H1 (cell line): ENCODE data around the gene RABGGTA. TPM values are rescaled to one million over a fixed set of nuclear protein-coding genes. Genes with fewer than 3 reads are reported as not detected.
A peak's percentile ranks its signal among the peaks of the same experiment; 100 is the strongest.

Experiments used
- CTCF ChIA-PET: fragments of 300-600 bp; sonication (Branson Sonifier 250); formaldehyde crosslinking; loops from one replicate; lab custom pipeline; 2021; ENCODE audit not compliant: partially characterized antibody; lab: Charles Lee
- POLR2A ChIA-PET: fragments of 300-600 bp; sonication (Branson Sonifier 250); formaldehyde crosslinking; loops from one replicate; lab custom pipeline; 2021; ENCODE audit warnings: inconsistent platforms; ENCODE audit not compliant: partially characterized antibody; lab: Charles Lee
- DNase-seq, 2 experiments: peaks; one replicate each; pipeline versions ENCODE4 v3.0.0 to v3.0.0-alpha.2; 2010 to 2022; ENCODE audit warnings: low spot score in 2 of 2, low read depth in 1 of 2, mixed read lengths in 1 of 2
- FAIRE-seq: peaks from 2 replicates; lab custom pipeline; 2011; peaks lifted over from hg19 to GRCh38; lab: Jason Lieb, UNC
- H2AFZ ChIP-seq: 2 replicates; pipeline ENCODE4 v1.8.1; 2012; ENCODE audit warnings: low read length, inconsistent platforms
- H2AK5ac ChIP-seq: 2 replicates; pipeline ENCODE4 v1.6.1; 2013; ENCODE audit warnings: low read depth, low read length
- H2BK120ac ChIP-seq: replicated peaks from 2 replicates; pipeline ENCODE3; 2013; ENCODE audit warnings: low read depth, low read length, inconsistent platforms
- H2BK12ac ChIP-seq: 2 replicates; pipeline ENCODE4 v1.6.1; 2013; ENCODE audit warnings: low read depth, low read length
- H2BK15ac ChIP-seq: 2 replicates; pipeline ENCODE4 v1.6.1; 2013; ENCODE audit warnings: low read length
- H2BK20ac ChIP-seq: 2 replicates; pipeline ENCODE4 v1.6.1; 2013; ENCODE audit warnings: low read length
- H2BK5ac ChIP-seq: 2 replicates; pipeline ENCODE4 v1.6.1; 2013; ENCODE audit warnings: low read depth, low read length
- H3K14ac ChIP-seq: 2 replicates; pipeline ENCODE4 v1.6.1; 2013; ENCODE audit warnings: inconsistent platforms; ENCODE audit not compliant: insufficient read length
- H3K18ac ChIP-seq: 2 replicates; pipeline ENCODE4 v1.6.1; 2013; ENCODE audit warnings: low read length; ENCODE audit errors: extremely low read depth
- H3K23ac ChIP-seq: 2 replicates; pipeline ENCODE4 v1.6.1; 2013; ENCODE audit warnings: inconsistent platforms; ENCODE audit not compliant: insufficient read length
- H3K23me2 ChIP-seq: 2 replicates; pipeline ENCODE4 v1.6.1; 2013; ENCODE audit warnings: low read depth, low read length
- H3K27ac ChIP-seq: 2 replicates; pipeline ENCODE4 v1.6.1; 2011; ENCODE audit warnings: low read depth, low read length, inconsistent platforms
- H3K27me3 ChIP-seq, 4 experiments: replicated peaks in 1 of 4; 1 replicate in 1 of 4; 2 replicates in 3 of 4; pipeline versions ENCODE4 v1.6.1 to v1.8.1; 2011 to 2013; ENCODE audit warnings: low read length in 3 of 4, mild to moderate bottlenecking in 3 of 4, inconsistent platforms in 2 of 4, mixed read lengths in 2 of 4, moderate library complexity in 1 of 4; ENCODE audit not compliant: control insufficient read depth in 3 of 4, insufficient read depth in 3 of 4; ENCODE audit errors: extremely low read depth in 1 of 4
- H3K36me3 ChIP-seq, 4 experiments: 2 replicates each; pipeline versions ENCODE4 v1.6.1 to v1.8.1; 2011 to 2013; ENCODE audit warnings: mild to moderate bottlenecking in 4 of 4, low read length in 3 of 4, moderate library complexity in 2 of 4, control low read depth in 1 of 4, inconsistent platforms in 1 of 4; ENCODE audit not compliant: insufficient read depth in 4 of 4, control insufficient read depth in 2 of 4
- H3K4ac ChIP-seq: replicated peaks from 2 replicates; pipeline ENCODE3; 2013; ENCODE audit warnings: low read length, low read depth, mixed read lengths, inconsistent platforms; ENCODE audit not compliant: insufficient read length
- H3K4me1 ChIP-seq, 4 experiments: replicated peaks in 1 of 4; 1 replicate in 1 of 4; 2 replicates in 3 of 4; pipeline versions ENCODE4 v1.6.1 to v1.8.1; 2011 to 2013; ENCODE audit warnings: low read length in 3 of 4, inconsistent platforms in 2 of 4, mixed read lengths in 1 of 4; ENCODE audit not compliant: insufficient read depth in 4 of 4, control insufficient read depth in 3 of 4
- H3K4me2 ChIP-seq, 2 experiments: 2 replicates each; pipeline versions ENCODE4 v1.6.1 to v1.8.1; 2011 to 2013; ENCODE audit warnings: low read depth in 2 of 2, low read length in 2 of 2, control low read depth in 1 of 2, inconsistent platforms in 1 of 2, mild to moderate bottlenecking in 1 of 2; ENCODE audit not compliant: insufficient read depth in 1 of 2
- H3K4me3 ChIP-seq, 4 experiments: fragments of 200-600, 300-600 bp in 1 of 4; sonication (generic), shearing (Covaris generic), sonication (Bioruptor Twin) in 1 of 4; 2 replicates each; pipeline versions ENCODE4 v1.5.1 to v1.8.1; 2011 to 2016; ENCODE audit warnings: low read length in 4 of 4, low read depth in 3 of 4, control low read depth in 2 of 4, inconsistent platforms in 2 of 4, mild to moderate bottlenecking in 2 of 4, mixed read lengths in 1 of 4, moderate library complexity in 1 of 4; ENCODE audit not compliant: insufficient read depth in 2 of 4; ENCODE audit errors: extremely low read depth in 1 of 4
- H3K56ac ChIP-seq: replicated peaks from 2 replicates; pipeline ENCODE3; 2013; ENCODE audit warnings: low read depth, mild to moderate bottlenecking, mixed read lengths, low read length, inconsistent platforms; ENCODE audit not compliant: insufficient read length
- H3K79me1 ChIP-seq: 2 replicates; pipeline ENCODE4 v1.6.1; 2013; ENCODE audit warnings: low read depth, low read length, control low read depth
- H3K79me2 ChIP-seq, 2 experiments: 2 replicates each; pipeline versions ENCODE4 v1.6.1 to v1.8.1; 2012 to 2013; ENCODE audit warnings: low read length in 2 of 2, mild to moderate bottlenecking in 2 of 2, inconsistent platforms in 1 of 2; ENCODE audit not compliant: insufficient read depth in 2 of 2, control insufficient read depth in 1 of 2
- H3K9ac ChIP-seq, 4 experiments: replicated peaks in 1 of 4; 1 replicate in 1 of 4; 2 replicates in 3 of 4; pipeline versions ENCODE4 v1.6.1 to v1.8.1; 2011 to 2013; ENCODE audit warnings: low read depth in 3 of 4, low read length in 3 of 4, control low read depth in 2 of 4, mild to moderate bottlenecking in 2 of 4, moderate library complexity in 2 of 4, inconsistent platforms in 1 of 4; ENCODE audit errors: extremely low read depth in 1 of 4
- H3K9me3 ChIP-seq, 2 experiments: 2 replicates each; pipeline versions ENCODE4 v1.6.1 to v1.8.1; 2012 to 2013; ENCODE audit warnings: mild to moderate bottlenecking in 2 of 2, moderate library complexity in 2 of 2, control low read depth in 1 of 2, inconsistent platforms in 1 of 2, low read depth in 1 of 2, low read length in 1 of 2, mixed read lengths in 1 of 2; ENCODE audit not compliant: insufficient read depth in 2 of 2
- H4K20me1 ChIP-seq, 2 experiments: replicated peaks in 1 of 2; 2 replicates each; pipeline versions ENCODE3 to v1.8.1; 2011 to 2013; ENCODE audit warnings: inconsistent platforms in 2 of 2, low read length in 2 of 2, mild to moderate bottlenecking in 1 of 2; ENCODE audit not compliant: insufficient read depth in 2 of 2, control insufficient read depth in 1 of 2
- H4K5ac ChIP-seq: 2 replicates; pipeline ENCODE4 v1.6.1; 2013; ENCODE audit warnings: low read length, low read depth, mixed read lengths, inconsistent platforms; ENCODE audit not compliant: insufficient read length
- H4K8ac ChIP-seq: 2 replicates; pipeline ENCODE4 v1.8.0; 2013; ENCODE audit warnings: mild to moderate bottlenecking, moderate library complexity, low read length, inconsistent platforms; ENCODE audit not compliant: insufficient read depth; ENCODE audit errors: extremely low read depth
- H4K91ac ChIP-seq: replicated peaks from 2 replicates; pipeline ENCODE3; 2013; ENCODE audit warnings: low read length, mixed read lengths, inconsistent platforms; ENCODE audit not compliant: insufficient read length
- MAFK ChIP-seq: IDR thresholded peaks from 2 replicates; pipeline ENCODE4 v1.6.1; 2012; ENCODE audit warnings: low read depth, mild to moderate bottlenecking, improper control_type of control experiment, low read length
- ZNF274 ChIP-seq: IDR thresholded peaks from 2 replicates; pipeline ENCODE4 v1.7.0; 2012; ENCODE audit warnings: low read length, borderline replicate concordance; ENCODE audit errors: extremely low read depth
- WGBS, 2 experiments: shearing (Covaris generic) in 1 of 2; methylation state at CpG; one replicate each; pipeline versions ENCODE4 v1.1.6 to v1.1.7; 2013 to 2015; ENCODE audit warnings: low lambda C conversion rate in 2 of 2, mixed read lengths in 2 of 2, inconsistent platforms in 1 of 2, low coverage in 1 of 2, missing lambda C conversion rate in 1 of 2; ENCODE audit not compliant: insufficient replicate concordance in 2 of 2, insufficient coverage in 1 of 2, insufficient read length in 1 of 2; ENCODE audit errors: extremely low coverage in 1 of 2, missing lambda C conversion rate in 1 of 2; 5-methylcytosine and 5-hydroxymethylcytosine counted together
- polyA plus RNA-seq, 7 experiments: library from polyadenylated mRNA; depleted of rRNA in 3 of 7; stranded (reverse) in 5 of 7; unstranded in 2 of 7; fragments of >200 nt in 5 of 7; fragments of 200-250 nt in 2 of 7; gene quantifications; 1 replicate in 5 of 7; 2 replicates in 1 of 7; 4 replicates in 1 of 7; pipeline versions ENCODE4 v1.2.1 to v1.2.3, GENCODE V29; 2011 to 2013; ENCODE audit warnings: missing spikeins in 2 of 7, mixed read lengths in 2 of 7
- total RNA-seq: library from RNA; stranded (reverse); fragmentation: NEBNext Ultra II Directional; extraction: Animal tissue kit (Norgen Biotek cat#: 25700); gene quantifications from 2 replicates; pipeline ENCODE4 v1.2.1, GENCODE V29; 2021

RABGGTA gene
- total and polyA plus RNA-seq, 2 of the 8 experiments (the other 6 are each of a cell fraction or from before 2014, with no cell fraction given), result 16.0 to 49.8 TPM

GRCh38 chr14:24226473-24226872 is 44.9 kb downstream of the RABGGTA start:
- H3K36me3 ChIP-seq, result peaks cover 0 to 8% (median 0%) of the 10 kb centered on the region in 4 experiments; a peak in 1 of 8 replicates
- H2BK12ac ChIP-seq, result no peak overlapping the region
- H3K23me2 ChIP-seq, result peaks cover 2% of the 10 kb centered on the region
- no peak overlapping the region for H2AK5ac ChIP-seq
- no peak overlapping the region for H3K4me3 ChIP-seq
- no peak overlapping the region for H3K14ac ChIP-seq
- H3K79me1 ChIP-seq, result no peaks in the 10 kb centered on the region; the same call in 1 of the 2 replicates
- H3K18ac ChIP-seq, result no peak overlapping the region
- H3K4me1 ChIP-seq, result peaks cover 0 to 5% (median under 1%) of the 10 kb centered on the region in 4 experiments; a peak in 2 of 7 replicates
- H4K91ac ChIP-seq, result no peak overlapping the region
- H3K27ac ChIP-seq, result no peak overlapping the region
- FAIRE-seq, result no peak
- H2BK120ac ChIP-seq, result no peak overlapping the region
- no peak overlapping the region for H3K23ac ChIP-seq
- no peak overlapping the region for H3K4ac ChIP-seq
- CTCF ChIA-PET, result interaction anchor here (2.7 kb wide), 1 partner anchor 16 kb away, joined by 17 read pairs; the partner anchor contains the start of gene TINF2
- peaks cover 1 to 2% of the 10 kb centered on the region in 2 experiments for H4K20me1 ChIP-seq
- H4K8ac ChIP-seq, result no peak overlapping the region
- no peak overlapping the region for H3K9ac ChIP-seq
- no peak overlapping the region for H2AFZ ChIP-seq
- peaks cover 3 to 77% of the 10 kb centered on the region in 2 experiments; a peak in 2 of 4 replicates for H3K79me2 ChIP-seq
- TF ChIP-seq MAFK (peak; percentile 21; the same call in 1 of the 2 replicates), ZNF274 (no peak)
- no peak overlapping the region for H2BK20ac ChIP-seq
- 95% methylated on average over 1 of the region's 1 CpG; no CpG with 5 or more reads in 1 of the 2 experiments for WGBS, 2 experiments
- no peak overlapping the region for H3K56ac ChIP-seq
- H3K27me3 ChIP-seq, result no peaks in the 10 kb centered on the region
- H3K4me2 ChIP-seq, result no peak overlapping the region
- H2BK5ac ChIP-seq, result no peak overlapping the region
- POLR2A ChIA-PET, result interaction anchor here (1.2 to 2.0 kb wide), 2 partner anchors 13 to 73 kb away, joined by 3 to 8 read pairs; partner anchors contain the start of genes CHMP4A, DHRS1 and NOP9
- no peak overlapping the region for H2BK15ac ChIP-seq
- DNase-seq, result no peak
- H3K9me3 ChIP-seq, result no peaks in the 10 kb centered on the region
- no peak overlapping the region for H4K5ac ChIP-seq
